HepG2 (cell line): ENCODE measurements around the gene WDFY1.

ENCODE experiments used
- HNRNPH1 ChIP-seq: fragments of 200-400 bp; formaldehyde crosslinking; optimal IDR thresholded peaks from 2 replicates; pipeline ENCODE3; 2017; ENCODE audit warnings: mild to moderate bottlenecking, low read depth, low read length
- KAT8 ChIP-seq: IDR thresholded peaks from 2 replicates; pipeline ENCODE4 v1.6.1; 2016; ENCODE audit warnings: missing genetic modification reagents, missing compliant biosample characterization
- TCF7L2 ChIP-seq: IDR thresholded peaks from 2 replicates; pipeline ENCODE4 v1.6.1; 2011; ENCODE audit warnings: mild to moderate bottlenecking, low read depth, low read length, moderate library complexity
- ZKSCAN5 ChIP-seq: sonication (generic); formaldehyde crosslinking; IDR thresholded peaks from 2 replicates; pipeline ENCODE4 v1.5.1; 2020; ENCODE audit warnings: mild to moderate bottlenecking, missing genetic modification reagents
- ZNF160 ChIP-seq: sonication (generic); formaldehyde crosslinking; IDR thresholded peaks from 2 replicates; pipeline ENCODE4 v1.8.0; 2022; ENCODE audit warnings: mild to moderate bottlenecking, inconsistent platforms, missing genetic modification reagents
- ZNF782 ChIP-seq: sonication (generic); formaldehyde crosslinking; IDR thresholded peaks from 2 replicates; pipeline ENCODE4 v1.4.0; 2020; ENCODE audit warnings: missing genetic modification reagents, mild to moderate bottlenecking, borderline replicate concordance
- TF ChIP-seq, protein P1 (sequence below): sonication (generic); formaldehyde crosslinking; IDR thresholded peaks from 2 replicates; pipeline ENCODE4 v1.5.0; 2020; ENCODE audit warnings: missing genetic modification reagents
- TF ChIP-seq, protein P2 (sequence below): sonication (generic); formaldehyde crosslinking; IDR thresholded peaks from 2 replicates; pipeline ENCODE4 v1.5.1; 2020; ENCODE audit warnings: missing genetic modification reagents, mild to moderate bottlenecking, borderline replicate concordance

DNA sequence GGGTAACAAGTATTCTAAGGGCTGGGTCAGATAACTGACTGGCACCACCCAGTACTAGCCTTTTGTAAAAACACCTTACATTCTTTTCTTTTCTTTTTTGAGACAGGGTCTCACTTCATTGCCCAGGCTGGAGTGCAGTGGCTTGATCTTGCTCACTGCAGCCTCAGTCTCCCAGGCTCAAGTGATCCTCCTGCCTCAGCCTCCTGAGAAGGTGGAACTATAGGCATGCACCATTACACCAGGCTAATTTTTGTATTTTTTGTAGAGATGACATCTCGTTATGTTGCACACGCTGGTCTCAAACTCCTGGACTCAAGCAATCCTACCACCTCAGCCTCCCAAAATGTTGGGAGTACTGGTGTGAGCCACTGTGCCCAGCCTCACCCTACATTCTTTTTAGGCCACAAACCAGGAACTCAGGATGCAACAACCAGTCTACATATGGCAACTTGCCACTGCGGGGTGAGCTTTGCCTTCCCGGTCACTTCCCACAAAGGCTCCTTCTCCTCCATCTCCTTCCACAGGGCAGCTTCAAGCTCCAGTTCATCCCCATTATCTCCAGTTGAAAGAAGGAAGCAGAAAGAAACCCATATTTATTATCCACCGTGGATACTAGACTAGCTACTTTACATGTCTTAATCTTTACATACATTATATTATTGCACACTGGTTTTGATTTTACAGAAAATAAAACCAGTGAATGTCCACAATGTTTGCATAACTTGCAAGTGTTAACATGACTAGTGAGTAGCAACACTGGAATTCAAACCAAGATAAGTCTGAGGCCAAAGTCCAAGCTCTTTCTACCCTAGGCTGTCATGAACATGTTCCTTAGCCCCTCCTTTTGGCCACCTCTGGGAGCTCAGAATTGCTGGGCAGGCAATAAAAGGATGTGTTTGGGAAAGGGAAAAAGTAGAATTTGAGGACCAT lies 84.1 kb downstream of the WDFY1 start:
- no peak for TF ChIP-seq ZNF160 (CRISPR knock-in tag)
- no peak for TF ChIP-seq ZNF782 (CRISPR knock-in tag)
- TF ChIP-seq, protein P1, sequence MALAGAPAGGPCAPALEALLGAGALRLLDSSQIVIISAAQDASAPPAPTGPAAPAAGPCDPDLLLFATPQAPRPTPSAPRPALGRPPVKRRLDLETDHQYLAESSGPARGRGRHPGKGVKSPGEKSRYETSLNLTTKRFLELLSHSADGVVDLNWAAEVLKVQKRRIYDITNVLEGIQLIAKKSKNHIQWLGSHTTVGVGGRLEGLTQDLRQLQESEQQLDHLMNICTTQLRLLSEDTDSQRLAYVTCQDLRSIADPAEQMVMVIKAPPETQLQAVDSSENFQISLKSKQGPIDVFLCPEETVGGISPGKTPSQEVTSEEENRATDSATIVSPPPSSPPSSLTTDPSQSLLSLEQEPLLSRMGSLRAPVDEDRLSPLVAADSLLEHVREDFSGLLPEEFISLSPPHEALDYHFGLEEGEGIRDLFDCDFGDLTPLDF = no peak
- TF ChIP-seq HNRNPH1 = no peak
- TF ChIP-seq TCF7L2 = no peak
- no peak for TF ChIP-seq ZKSCAN5 (CRISPR knock-in tag)
- peak; percentile 72; the same call in 1 of the 2 replicates for TF ChIP-seq KAT8 (CRISPR knock-in tag)
- TF ChIP-seq, protein P2, sequence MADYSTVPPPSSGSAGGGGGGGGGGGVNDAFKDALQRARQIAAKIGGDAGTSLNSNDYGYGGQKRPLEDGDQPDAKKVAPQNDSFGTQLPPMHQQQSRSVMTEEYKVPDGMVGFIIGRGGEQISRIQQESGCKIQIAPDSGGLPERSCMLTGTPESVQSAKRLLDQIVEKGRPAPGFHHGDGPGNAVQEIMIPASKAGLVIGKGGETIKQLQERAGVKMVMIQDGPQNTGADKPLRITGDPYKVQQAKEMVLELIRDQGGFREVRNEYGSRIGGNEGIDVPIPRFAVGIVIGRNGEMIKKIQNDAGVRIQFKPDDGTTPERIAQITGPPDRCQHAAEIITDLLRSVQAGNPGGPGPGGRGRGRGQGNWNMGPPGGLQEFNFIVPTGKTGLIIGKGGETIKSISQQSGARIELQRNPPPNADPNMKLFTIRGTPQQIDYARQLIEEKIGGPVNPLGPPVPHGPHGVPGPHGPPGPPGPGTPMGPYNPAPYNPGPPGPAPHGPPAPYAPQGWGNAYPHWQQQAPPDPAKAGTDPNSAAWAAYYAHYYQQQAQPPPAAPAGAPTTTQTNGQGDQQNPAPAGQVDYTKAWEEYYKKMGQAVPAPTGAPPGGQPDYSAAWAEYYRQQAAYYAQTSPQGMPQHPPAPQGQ (CRISPR knock-in tag) = no peak
